ENCODE data around the gene CNGA3. TPM values are rescaled to one million over a fixed set of nuclear protein-coding genes. Genes with fewer than 3 reads are reported as not detected.

CNGA3 gene
- total RNA-seq, 1 donor from 2014 or later: not detected

DNA sequence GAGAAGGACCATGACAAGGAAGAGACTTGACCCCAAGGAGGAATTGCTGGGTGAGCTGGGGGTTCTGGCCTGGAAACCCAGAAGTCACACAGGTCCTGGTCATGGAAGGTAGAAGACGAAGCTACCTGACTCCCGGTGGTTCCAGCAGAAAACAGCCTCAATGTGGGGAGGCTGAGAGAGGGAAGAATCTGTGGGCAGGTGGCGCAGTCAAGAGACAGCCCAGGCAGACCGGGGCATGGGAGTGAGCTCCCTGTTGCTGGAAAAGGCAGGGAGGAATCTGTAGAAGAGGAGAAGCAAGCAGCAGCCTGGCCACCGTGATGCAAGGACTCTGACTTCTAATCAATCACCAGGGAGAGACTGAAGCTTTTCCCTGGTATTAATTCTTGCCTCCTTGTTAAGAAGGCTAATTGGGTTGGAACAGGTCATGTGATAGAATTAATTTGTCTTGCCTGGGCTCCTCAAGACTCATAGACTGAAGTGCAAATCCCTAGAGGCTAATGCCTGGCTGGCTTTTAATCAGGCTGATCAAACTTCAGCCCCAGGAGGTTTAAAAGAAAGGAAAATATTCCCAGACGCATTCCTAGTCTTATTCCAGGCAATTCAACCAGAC is 30.1 kb downstream of the CNGA3 start:
- no peak for DNase-seq (ENCODE audit: extremely low read depth, low read depth, low spot score)

DNA sequence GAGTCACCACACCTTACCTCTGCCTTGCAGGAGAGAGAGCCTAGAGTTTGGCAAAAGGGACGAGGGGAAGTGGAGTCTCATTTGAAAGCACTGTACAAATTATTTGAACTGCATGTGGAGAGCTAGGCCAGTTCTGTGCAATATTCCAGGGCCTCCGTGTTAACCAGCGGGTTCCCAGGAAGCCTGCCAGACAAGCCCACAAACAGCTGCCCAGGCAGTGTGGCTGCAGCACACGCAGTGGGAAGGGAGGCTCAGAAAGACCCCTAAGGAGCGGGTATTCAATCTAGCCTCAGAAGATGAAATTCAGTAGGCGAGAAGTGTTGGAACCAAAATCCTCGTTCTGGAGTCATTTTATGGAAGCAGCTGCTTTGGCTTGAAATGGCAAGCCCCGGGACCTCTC is 30.7 kb downstream of the CNGA3 start:
- no peak for DNase-seq (ENCODE audit: extremely low read depth, low read depth, low spot score)

DNA sequence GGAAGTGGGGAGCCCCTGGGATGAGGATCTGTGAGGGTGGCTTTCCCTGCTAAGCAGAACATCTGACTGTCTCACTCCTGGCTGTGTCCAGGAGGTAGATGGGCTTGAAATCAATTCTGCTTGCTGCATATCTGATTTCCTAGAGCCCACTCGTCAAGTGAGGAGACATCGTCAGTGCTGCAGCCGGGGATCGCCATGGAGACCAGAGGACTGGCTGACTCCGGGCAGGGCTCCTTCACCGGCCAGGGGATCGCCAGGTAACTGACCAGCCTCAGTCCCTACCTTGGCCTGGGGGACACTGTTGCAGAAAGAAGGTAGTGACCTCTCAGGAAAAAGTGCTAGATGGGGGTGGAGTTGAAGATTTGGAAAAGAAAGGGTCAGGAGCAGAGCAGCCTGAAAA is 31.3 kb downstream of the CNGA3 start:
- no peak for DNase-seq (ENCODE audit: extremely low read depth, low read depth, low spot score)

DNA sequence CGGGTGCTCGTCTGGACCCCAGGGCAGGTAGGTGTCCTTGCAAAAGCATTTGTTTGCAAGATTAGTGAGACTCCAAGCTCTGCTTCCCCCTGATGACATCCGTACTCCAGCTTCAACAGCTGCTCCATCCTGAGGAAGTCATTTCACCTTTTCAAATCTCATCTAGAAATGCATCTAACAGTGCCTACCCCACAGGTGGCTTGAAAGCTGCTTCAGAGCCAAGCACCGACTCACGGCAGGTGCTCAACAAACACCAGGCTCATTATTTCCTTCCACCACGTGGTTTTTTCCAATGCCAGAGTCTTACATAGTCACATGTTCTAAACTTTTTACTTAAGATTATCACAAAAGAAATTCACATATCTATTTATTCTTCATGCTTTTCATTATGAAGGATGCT is 31.9 kb downstream of the CNGA3 start:
- no peak for DNase-seq (ENCODE audit: extremely low read depth, low read depth, low spot score)

DNA sequence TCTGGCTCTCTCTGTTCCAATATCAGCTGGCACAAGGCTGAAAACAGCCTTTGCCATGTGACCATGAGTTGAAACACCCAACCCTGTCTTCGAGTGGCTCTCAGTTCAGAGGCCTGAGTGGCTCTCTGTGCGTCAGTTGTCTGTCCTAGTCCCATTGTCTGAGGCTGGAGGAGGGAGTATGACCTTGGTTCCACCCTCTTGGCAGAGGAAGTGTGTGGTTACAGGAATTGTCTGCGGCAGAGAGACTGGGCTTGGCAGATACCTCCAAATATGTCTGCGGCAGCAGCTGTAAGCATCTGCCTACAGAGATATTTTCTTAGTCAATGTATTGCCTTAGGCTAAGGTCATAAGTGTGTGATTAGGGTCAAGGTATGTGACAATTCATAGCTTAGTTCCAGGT is 32.6 kb downstream of the CNGA3 start:
- no peak for DNase-seq (ENCODE audit: extremely low read depth, low read depth, low spot score)

DNA sequence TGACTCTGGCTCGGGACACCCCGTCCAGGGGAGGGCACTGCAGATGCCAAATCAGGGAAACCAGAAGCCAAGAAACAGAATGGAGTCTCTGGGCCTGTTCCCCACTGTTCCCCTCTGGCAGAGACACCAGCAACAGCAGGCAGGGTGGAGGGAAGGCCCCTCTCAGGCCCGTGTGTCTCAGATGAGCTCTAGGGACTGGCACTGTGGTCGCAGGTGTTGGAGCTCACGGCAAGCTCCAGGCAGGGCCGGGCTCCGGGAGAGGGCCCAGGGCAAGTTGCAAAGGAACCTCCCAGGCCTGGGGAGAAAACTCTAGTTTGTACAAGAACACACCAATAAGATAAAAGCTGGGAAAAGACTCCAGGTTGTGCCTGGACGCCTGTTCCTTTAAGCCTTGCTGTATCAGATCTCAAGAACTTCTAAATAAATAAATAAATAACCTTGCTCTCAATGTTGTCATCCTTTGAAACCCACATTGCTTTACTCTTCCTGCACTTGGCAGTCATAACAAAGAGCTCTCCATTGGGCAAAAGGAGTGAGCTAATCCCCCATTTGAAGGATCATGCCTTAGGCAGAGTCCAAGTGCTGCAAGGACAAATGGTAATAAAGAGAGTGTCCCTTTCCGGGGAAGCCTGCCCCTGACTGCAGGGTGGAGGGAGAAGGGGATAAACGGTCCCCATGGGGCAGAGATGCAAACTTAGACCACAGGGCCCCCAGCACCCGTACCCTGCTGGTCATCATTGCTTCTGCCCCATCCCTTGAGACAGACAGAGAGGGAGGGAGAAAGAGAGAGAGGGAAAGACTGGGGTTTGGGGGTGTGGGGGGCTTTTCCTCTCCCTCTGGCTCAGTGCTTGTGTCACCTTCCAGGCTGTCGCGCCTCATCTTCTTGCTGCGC is 33.3 kb downstream of the CNGA3 start:
- no peak for DNase-seq (ENCODE audit: extremely low read depth, low read depth, low spot score)

DNA sequence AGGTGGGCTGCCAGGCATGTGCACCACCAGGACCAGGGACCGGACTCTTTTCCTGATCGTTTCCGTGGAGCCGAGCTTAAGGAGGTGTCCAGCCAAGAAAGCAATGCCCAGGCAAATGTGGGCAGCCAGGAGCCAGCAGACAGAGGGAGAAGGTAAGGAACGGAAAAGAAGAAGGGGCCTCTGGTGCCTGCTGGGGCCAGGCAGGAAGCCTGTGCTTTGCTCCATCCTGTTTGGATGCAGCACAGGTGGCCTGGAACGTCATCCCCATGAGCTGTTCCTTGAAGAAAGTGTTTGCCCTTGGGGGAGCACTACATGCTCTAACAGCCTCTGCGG is 33.9 kb downstream of the CNGA3 start:
- no peak for DNase-seq (ENCODE audit: extremely low read depth, low read depth, low spot score)

DNA sequence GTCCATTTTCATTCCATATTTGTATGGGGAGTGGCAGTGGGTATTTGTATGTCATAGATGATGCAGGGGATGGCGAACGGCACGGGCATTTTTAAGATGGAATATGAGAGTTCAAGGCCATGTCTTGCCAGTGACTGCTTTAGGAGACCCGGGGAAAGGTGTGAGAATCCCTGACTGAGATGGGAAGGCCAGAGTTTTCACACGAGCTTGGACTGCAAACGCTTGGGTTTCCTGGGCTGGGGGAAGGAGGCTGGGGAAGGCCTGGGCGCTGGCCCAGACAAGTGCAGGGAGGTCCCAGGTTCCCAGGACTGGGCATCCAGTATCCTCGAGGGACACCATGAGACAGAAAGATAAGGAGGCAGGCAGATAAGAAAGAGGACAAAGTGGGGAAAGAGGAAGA is 35.2 kb downstream of the CNGA3 start:
- DNase-seq (ENCODE audit: extremely low read depth, low read depth, low spot score): no peak

DNA sequence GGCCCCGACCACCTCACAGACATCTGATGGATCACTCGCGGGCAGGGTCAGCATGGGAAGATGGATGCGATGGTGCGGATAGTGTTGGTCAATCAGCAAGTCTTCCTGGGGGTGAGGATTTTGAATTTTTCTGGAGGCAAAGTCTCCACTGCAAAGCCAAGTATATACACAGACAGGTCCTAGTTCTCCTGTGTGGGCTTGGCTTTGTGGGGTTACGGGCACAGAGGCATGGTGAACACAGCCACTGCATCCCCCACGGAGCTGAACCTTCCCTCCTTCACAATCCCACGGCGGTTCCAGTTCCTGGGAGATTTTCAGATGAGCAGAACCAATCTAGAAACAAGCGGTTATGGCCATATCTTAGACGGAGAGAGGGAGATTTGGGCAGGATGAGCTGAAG is 35.8 kb downstream of the CNGA3 start:
- DNase-seq (ENCODE audit: extremely low read depth, low read depth, low spot score): no peak

DNA sequence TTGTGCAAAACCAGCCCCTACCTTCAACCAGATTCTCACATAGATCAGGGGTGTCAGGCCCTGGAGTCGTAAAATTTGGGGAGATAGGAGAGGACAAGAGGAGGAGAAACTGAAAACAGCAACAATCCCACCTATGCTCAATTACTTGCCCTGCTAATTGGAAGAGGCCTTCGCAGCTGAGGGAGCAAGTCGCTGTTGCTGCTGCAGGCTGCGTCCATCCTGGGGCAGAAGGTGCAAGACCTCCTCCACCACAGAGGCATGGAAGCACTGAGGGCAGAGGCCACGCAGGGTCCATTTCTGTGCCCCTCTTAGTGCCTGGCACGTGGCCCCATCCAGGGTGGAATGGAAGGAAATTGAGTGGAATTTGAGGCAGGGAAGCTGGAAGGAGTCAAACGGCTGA is 36.5 kb downstream of the CNGA3 start:
- DNase-seq (ENCODE audit: extremely low read depth, low read depth, low spot score): no peak

DNA sequence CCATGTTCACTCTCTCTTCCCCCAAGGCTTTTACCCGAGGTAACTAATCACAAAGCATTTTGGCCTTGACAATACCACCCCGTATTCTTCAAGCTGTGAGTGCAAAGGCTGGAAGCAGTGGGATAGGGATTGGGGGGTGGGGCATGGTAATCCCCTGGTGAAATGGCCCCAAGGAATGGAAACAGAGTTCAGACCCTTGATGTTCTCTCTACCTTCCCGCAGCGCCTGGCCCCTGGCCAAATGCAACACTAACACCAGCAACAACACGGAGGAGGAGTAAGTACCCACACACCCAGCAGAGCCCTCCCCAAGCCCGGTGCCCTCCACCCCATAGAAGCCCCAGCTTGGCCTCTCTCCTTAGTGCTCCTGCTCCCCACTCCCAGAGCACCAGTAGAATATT is 36.9 kb downstream of the CNGA3 start:
- DNase-seq (ENCODE audit: extremely low read depth, low read depth, low spot score): no peak

DNA sequence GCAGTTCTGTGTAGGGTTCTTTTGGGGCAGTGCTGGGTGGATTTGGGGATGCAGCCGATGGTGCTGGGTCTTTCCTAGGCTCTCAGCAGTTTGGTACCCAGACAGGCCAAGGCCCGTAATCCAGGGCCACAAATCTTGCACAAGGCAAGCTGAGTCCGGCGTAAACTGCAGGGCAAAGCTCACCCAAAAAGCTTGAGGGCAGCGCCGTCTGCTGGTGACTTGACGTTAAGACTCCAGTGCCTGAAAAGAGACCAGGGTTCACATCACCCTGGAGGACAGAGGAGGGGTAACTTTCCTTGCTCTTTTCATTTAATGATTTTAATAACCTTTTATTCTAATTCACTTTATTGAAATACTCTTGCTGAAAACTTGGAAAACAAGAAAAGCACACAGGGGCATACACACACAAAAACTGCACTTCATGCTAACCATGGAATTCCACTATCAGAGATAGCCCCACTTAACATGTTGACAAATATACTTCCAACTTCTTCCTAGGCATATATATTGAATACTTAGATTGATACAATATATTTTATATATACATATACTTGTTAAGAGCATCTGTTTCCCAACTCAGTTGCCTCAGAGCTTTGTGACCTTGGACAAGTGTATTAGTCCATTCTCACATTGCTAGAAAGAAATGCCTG is 38.9 kb downstream of the CNGA3 start:
- DNase-seq (ENCODE audit: extremely low read depth, low read depth, low spot score): peak; percentile 12

DNA sequence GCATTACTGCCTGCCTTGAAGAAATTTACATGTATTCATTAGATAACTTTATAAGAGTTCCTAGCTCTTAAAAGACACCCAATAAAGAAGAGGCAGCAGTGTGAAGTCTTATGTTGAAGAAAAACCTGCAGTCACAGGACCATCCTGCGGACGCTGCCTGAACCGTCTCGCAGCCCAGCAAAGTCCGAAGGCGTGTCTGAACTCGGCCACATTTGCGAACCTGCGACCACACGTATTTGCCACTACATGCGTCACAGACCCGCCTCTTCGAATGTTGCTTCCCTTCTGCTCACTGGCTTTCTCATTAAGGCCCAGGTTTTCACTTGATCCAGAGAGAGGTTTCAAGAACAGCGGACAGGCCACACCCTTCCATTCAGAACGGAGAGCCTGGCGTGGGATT is 41.2 kb downstream of the CNGA3 start:
- no peak for DNase-seq (ENCODE audit: extremely low read depth, low read depth, low spot score)

DNA sequence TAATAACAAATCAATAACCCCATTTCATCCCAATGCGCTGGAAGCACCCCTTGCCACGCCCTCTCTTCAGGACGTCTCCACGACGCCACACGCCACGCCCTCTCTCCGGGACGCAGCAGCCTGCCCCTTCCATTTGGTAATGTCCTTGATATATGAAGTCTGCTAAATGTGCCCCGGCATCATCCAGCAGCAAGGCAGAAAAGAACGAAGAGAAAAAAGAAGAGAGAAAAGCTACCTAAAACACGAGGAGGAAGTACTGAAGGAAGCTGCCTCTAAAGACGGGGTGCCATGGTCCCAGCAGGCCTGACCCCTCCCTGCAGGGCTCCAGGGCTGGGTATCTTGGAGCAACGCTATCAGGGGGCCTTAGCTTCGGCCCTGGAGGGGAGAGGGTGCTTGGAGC is 41.8 kb downstream of the CNGA3 start:
- DNase-seq (ENCODE audit: extremely low read depth, low read depth, low spot score): no peak

DNA sequence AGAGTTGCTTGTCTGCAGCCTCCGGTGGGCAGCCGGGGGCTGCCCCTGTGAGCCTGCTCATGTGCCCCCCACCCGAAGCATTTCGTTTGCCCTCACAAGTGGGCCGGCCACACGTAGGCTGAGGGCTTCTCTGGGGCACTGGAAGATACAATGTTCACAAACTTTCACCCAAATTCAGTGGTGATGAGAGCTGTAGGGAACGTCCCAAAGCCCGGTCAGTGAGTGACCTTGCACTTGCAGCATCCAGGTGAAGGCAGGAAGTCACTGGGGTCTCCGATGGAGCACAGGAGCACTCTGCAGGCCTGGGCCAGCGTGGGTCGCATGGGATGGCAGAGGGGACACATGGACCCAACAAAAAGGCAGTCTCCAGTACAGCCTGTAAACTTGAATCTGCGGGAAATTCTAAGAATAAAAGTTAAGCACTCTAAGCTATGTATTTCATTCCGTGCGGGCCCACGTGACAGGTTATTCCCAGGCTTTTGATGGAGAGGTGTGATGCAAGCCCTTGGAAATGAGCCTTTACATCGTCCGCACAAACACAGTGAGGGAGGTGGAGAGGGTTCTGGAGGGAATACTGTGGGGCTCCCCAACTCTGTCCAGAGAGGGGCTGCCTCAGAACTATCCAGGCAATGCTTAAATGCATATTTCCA is 42.5 kb downstream of the CNGA3 start:
- no peak for DNase-seq (ENCODE audit: extremely low read depth, low read depth, low spot score)

DNA sequence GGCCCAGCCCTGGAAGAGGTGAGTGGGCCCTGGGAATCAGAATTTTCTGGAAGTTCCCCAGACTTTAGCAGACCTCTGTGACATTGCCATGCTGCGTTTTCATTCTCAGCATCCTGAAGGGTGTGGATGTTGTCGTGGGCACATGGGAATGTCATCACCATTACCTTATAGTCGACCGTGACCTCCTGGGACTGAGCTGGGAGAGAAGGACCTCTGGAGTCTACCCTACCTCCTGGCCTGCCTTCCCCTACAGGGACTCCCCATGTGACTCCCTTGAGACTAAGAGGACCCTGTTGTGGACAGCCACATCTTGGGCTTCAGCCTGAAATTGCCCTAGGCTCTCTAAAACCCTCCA is 43.0 kb downstream of the CNGA3 start:
- DNase-seq (ENCODE audit: extremely low read depth, low read depth, low spot score): no peak

DNA sequence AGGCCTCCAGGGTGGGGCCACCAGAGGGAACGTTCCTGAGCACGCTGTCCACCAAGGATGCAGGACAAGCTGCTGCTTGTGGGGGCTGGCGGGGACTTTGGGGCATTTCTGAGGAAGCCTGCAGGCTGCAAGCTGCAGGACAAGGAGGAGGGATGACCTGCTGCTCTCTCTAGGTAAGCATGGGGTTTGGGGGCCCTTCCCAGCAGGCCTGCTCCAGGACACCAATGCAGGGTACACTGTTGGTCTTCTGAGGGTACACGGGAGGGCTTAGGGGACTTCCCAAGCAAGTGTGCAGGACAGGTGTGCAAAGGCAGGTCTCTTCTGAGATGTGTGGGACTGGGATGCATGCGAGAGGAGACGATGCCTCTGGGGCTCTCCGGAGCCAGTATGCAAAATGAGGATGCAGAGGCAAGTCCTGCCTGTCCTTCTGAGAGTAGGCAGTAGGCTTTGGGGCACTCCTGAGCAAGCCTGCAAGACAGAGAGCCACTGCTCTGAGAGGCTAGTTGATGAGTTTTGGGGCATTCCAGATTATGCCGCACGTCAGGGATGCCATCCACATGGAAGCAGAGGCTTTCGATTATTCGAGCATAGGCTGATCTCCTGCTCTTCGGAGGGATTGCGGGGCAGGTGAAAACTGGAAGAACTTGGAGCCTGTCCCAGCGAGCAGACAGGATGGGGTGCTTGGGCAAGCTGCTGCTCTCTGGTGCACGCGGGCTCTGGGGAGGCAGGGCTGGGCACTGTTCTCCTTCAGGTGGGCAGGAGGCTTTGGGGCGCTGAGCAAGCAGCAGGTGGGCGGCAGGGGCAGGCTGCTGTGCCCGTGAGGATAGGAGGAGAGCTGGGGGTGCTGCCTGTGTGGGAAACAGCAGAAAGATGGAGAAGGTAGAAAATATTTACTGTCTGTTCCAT is 44.6 kb downstream of the CNGA3 start:
- DNase-seq (ENCODE audit: extremely low read depth, low read depth, low spot score): no peak

DNA sequence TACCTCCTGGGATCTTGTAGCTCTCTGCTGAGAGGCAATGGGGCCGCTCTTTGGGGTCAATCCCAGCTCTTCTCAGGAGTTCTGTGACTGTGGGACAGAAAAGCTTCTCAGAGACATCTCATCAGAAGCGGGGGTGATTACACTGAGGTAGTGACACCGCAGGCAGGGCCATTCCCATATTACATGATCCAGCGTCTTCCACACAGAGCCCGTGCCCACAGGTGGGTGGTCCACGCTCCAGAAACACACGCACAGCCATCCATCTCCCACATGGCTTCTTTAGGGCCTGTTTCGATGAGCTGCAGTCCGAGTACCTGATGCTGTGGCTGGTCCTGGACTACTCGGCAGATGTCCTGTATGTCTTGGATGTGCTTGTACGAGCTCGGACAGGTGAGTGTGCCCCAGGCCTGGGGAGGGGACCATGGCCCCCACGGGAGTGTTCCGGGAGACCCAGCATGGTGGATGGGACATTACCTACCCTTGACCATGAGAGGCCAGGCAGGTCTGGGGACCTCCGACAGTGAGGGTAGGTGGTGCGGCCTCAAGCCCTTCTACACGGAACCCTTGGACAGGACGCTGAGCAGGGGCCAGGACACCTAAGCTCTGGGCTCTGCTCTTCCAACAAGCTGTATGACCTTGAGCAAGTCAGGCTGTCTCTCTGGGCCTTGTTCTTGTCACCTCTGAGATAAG is 45.5 kb downstream of the CNGA3 start:
- no peak for DNase-seq (ENCODE audit: extremely low read depth, low read depth, low spot score)

DNA sequence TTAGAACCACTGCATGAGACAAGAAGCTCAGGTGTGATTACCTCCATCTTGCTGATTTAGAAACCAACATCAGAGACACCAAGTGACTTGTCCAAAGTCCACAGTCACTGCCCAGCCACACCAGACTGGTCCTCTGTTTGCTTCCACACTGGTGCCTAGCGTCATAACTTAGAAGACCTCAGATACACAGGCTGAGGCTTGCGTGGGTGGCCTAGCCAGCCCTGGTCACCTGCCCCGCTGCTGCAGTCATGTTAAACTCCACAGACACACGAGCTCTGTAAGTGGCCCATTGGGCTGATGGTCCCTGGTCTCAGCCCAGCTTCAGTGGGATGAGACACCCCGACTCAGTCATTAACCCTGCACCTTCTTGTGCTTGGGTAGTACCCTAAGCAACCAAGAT is 47.1 kb downstream of the CNGA3 start:
- no peak for DNase-seq (ENCODE audit: extremely low read depth, low read depth, low spot score)

DNA sequence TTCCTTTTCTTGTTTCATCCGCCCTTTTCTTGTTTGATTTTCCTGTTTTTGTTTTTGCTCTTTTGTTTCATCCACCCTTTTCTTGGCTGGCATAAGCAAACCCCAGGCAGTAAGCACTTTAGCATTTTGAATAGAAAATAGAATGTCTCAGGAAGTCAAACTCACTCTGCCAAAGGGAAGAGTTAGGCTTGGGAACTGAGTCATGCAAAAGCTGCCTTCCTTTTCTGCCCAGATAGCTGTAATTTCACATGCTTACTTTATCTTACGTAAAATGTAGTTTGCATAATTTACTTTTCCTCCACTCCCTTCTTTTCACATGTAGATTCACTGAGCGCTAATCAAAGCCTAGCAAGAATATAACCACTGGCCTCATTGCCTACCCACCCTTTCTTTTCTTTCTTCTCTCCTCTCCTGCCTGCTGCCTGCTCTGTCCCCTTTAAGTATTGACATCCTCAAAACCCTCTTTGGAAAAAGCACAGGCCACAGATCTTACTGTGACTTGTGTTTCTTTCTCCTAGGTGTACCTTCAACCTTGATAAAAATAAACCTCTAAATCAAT is 48.4 kb downstream of the CNGA3 start:
- no peak for DNase-seq (ENCODE audit: extremely low read depth, low read depth, low spot score)
